ENCODE results near the gene PTGFR.

DNA sequence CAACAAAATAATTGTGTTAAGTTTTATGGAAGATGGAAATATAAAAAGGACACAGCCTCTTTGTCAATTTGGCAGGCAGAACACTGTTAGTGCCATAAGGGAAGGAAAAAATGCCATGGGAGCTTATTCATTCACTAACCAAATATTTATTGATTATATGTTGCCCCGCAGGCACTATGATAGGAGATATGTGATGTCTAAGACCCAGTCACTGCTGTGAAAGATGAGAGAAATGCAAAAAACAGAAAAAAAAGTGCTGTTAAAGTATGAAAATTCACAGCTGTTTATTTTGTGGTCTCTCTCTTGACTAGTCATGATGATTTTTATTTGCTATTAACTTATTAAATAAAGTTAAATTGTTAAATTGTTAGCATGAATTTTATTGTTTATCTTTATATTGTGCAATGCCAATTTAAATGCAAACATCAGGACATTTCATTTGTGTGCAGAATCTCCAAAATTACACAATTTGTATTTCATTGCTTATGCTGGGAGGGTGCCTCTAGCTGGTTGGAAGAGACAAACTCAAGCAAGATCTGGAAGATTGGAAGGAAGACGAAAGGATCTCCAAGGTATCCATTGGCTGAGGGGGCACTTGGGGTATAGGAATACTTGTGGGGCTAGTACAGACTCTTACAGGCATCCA is 17.8 kb upstream of the PTGFR start:
- TF ChIP-seq, protein P1, sequence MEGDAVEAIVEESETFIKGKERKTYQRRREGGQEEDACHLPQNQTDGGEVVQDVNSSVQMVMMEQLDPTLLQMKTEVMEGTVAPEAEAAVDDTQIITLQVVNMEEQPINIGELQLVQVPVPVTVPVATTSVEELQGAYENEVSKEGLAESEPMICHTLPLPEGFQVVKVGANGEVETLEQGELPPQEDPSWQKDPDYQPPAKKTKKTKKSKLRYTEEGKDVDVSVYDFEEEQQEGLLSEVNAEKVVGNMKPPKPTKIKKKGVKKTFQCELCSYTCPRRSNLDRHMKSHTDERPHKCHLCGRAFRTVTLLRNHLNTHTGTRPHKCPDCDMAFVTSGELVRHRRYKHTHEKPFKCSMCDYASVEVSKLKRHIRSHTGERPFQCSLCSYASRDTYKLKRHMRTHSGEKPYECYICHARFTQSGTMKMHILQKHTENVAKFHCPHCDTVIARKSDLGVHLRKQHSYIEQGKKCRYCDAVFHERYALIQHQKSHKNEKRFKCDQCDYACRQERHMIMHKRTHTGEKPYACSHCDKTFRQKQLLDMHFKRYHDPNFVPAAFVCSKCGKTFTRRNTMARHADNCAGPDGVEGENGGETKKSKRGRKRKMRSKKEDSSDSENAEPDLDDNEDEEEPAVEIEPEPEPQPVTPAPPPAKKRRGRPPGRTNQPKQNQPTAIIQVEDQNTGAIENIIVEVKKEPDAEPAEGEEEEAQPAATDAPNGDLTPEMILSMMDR (IDR thresholded peaks at IDR 0.05 in 4 of 5, conservative IDR thresholded peaks at IDR 0.05 in 1 of 5): no peak
- TF ChIP-seq POLR2A (IDR thresholded peaks at IDR 0.05): no peak
